CD4-positive, alpha-beta T cell treated with Interleukin-4 for 4 hours (primary cell): ENCODE results near the gene ZNF525.
"Not testable (repeated sequence)": the region's sequence is repeated elsewhere in the genome, so short reads cannot be mapped to it uniquely, and the experiment has no call there.

Experiments
- DNase-seq: peaks from one replicate; pipeline ENCODE4 v3.0.0-alpha.2; 2020

The ZNF525 gene

GRCh38 chr19:53396525-53396868 lies 31.0 kb downstream of the ZNF525 start:
- no peak for DNase-seq

DNA sequence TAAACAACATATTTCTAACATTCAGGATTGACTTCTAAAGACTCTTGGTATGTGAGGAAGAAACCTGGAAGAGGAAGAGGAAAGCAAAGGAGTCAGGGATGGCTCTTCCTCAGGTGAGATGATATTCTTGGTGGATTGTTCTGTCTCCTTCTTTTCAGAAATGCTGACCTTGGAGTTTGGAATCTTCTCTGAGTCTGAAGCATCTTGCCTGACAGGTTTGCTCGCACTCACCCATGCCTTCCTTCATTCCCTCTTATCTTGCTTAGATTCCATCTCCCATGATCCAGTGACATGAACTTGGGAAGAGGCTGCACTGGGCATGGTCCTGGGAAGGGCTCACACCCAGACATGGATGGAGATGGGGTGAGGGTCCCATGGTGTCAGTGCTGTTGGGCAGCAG lies 32.4 kb downstream of the ZNF525 start:
- DNase-seq, result not testable (repeated sequence)

DNA sequence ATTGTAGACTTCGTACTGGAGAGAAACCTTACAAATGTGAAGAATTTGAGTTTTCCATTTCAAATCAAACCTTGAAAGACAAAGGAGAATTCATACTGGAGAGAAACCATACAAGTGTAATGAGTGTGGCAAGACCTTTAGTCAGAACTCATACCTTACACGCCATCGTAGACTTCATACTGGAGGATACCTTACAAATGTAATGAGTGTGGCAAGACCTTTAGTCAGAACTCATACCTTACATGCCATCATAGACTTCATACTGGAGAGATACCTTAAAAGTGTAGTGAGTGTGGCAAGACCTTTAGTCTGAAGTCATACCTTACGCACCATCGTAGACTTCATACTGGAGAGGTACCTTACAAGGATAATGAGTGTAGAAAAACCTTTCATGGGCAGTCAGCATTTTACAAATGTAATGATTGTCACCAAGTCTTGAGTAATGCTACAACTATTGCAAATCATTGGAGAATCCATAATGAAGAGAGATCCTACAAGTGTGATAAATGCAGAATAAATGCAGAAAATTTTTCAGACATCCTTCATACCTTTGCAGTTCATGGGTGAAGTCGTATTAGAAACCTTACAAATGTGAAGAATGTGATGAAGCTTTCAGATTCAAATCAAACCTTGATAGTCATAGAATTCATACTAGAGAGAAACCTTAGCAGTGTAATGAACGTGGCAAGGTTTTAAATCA lies 44.1 kb downstream of the ZNF525 start:
- DNase-seq, result no peak

- DNase-seq, result not testable (repeated sequence)
Observed at GRCh38 chr19:53420520-53421315, 55.2 kb downstream of the ZNF525 start.

DNA sequence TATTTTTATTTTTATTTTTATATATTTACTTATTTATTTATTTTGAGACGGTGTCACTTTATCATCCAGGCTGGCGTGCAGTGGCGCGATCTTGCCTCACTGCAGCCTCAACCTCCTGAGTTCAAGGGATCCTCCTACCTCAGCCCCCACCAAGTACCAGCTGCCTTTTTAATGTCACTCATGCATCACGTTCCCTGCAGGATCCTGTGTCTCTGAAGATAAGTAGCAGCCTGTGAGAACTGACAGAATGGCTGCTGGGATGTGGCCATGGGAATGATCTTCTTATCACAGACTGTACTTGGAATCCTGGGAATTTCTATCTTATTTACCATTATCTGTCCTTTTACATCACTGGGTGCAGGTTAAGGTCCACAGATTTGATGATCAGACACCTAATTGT lies 57.0 kb downstream of the ZNF525 start:
- no peak for DNase-seq

GRCh38 chr19:53423074-53423473 lies 57.6 kb downstream of the ZNF525 start:
- not testable (repeated sequence) for DNase-seq

GRCh38 chr19:53423680-53424079 lies 58.2 kb downstream of the ZNF525 start:
- DNase-seq, result not testable (repeated sequence)

GRCh38 chr19:53424968-53425597 lies 59.6 kb downstream of the ZNF525 start:
- peak; percentile 64 for DNase-seq

DNA sequence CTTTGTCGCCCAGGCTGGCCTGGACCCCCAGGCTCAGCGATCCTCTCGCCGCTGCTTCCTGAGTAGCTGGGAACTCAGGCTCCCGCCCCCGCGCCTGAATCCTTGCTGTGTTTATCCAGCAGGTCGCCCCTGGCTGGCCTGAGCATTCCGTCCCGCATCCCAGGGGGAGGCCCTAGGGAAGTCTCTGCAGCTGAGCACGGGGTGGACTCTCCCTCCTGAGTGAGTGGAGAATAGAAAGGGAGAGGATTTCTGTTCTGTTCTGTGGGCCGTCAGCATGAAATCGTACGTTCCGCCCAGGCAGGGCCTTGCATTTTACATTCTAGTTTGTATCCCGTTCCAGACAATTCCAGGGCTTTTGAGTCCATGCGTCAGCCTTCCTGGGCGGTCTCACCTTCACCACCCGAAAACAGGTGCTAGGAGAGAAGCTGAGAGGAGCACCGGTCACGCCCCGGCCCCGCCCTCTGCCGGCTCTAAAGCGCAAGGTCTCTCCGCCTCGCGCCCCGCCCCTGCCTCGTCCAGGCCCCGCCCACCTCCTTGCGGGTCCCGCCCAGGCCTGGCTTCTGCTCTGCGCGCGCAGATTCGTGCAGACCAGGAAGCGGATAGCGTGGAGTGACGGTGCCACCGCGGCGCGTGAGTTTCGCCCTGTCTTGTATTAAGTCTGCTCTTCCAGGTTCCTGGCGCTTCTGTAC lies 66.0 kb downstream of the ZNF525 start, which contains the start of gene ZNF761:
TSS of gene ZNF761 (plus strand) at position 586 of the 689 bp plus-strand sequence. CDS start 15,285 bp downstream, outside the sequence.
- peak; percentile 93 for DNase-seq

GRCh38 chr19:53432088-53432661 lies 66.7 kb downstream of the ZNF525 start:
- DNase-seq, result no peak
